ENCODE measurements around the gene ANXA6.

The ANXA6 gene

DNA sequence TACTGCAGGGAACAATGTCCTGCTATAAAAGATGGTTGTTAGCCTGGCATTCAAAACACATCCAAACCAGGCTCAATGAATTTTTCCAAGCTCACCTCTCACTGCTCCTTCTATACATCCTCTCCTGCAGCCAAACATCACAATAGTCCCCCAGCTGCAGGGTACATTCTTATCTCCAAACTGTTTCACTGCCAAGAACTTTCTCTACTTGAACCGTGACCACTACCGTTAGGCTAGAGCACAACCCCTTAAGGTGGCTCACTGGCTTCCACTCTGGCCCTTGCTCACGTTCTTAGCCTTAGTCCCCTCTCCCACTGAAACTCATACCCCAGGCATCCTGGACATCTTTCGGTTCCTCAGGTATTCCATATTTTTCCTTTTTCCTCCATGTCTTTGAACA lies 29.0 kb upstream of the ANXA6 start:
- DNase-seq (ENCODE audit: low spot score) = no peak
- H3K27ac ChIP-seq = no peak overlapping the region
- H3K4me3 ChIP-seq = no peak overlapping the region
- TF ChIP-seq, protein P1, sequence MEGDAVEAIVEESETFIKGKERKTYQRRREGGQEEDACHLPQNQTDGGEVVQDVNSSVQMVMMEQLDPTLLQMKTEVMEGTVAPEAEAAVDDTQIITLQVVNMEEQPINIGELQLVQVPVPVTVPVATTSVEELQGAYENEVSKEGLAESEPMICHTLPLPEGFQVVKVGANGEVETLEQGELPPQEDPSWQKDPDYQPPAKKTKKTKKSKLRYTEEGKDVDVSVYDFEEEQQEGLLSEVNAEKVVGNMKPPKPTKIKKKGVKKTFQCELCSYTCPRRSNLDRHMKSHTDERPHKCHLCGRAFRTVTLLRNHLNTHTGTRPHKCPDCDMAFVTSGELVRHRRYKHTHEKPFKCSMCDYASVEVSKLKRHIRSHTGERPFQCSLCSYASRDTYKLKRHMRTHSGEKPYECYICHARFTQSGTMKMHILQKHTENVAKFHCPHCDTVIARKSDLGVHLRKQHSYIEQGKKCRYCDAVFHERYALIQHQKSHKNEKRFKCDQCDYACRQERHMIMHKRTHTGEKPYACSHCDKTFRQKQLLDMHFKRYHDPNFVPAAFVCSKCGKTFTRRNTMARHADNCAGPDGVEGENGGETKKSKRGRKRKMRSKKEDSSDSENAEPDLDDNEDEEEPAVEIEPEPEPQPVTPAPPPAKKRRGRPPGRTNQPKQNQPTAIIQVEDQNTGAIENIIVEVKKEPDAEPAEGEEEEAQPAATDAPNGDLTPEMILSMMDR (IDR thresholded peaks at IDR 0.05) = no peak

DNA sequence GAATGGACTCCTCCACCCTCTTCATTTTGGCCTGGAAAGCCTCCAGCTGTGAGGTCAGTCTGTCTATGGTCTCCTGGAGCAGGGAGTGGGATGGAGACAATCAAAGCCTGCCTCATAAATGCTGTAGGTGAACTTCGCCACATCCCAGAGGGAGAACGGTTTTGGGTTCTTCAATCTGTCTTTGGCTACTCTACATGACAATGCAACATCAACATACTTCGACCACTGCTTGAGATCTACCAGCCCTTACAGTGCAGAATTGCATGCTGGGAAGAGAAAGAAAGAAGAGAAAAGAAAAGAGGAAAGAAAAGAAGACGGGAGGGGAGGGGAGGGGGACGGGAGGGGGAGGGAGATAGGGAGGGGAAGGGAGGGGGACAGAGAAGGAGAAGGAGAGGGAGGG lies 28.5 kb upstream of the ANXA6 start:
- TF ChIP-seq, protein P1 (IDR thresholded peaks at IDR 0.05) = no peak
- Histone ChIP-seq H3K4me3 (no peak overlapping the region), H3K27ac (no peak overlapping the region)
- no peak for DNase-seq (ENCODE audit: low spot score)

DNA sequence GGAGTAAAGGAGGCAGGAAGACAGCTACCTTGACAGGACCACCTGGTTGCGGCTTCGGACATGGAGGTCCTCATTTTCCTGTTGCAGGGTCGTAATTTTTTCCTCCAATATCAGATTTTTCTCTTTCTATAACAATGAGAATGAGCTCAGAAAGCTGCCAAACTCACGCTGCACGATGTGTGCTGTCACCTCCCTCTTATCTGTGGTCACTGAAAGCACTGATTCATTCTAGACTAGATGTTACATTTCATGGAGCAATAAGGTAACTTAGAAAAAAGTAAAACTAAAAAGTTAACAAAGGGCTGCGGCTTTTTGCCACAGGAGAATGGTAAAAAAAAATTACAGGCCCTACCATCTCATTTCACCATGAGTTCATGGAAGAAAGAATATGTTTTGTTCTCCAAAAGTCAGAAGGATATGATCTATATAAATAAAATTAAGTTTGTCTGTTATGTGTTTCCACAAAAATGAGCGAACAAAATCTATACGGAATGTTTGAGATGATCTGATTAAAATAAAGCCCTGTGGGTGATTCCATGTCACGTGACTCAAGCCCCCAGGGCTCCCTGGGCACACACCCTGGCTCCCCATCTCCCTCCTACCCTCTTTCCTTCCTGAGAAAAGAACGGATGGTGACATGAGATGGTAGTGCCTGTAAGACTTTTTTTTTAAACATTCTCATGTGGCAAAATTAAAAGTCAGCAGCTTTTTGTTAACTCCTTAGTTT lies 26.9 kb upstream of the ANXA6 start:
- Histone ChIP-seq H3K27ac (no peak overlapping the region), H3K4me3 (no peak overlapping the region)
- TF ChIP-seq, protein P1 (IDR thresholded peaks at IDR 0.05) = no peak
- no peak for DNase-seq (ENCODE audit: low spot score)

DNA sequence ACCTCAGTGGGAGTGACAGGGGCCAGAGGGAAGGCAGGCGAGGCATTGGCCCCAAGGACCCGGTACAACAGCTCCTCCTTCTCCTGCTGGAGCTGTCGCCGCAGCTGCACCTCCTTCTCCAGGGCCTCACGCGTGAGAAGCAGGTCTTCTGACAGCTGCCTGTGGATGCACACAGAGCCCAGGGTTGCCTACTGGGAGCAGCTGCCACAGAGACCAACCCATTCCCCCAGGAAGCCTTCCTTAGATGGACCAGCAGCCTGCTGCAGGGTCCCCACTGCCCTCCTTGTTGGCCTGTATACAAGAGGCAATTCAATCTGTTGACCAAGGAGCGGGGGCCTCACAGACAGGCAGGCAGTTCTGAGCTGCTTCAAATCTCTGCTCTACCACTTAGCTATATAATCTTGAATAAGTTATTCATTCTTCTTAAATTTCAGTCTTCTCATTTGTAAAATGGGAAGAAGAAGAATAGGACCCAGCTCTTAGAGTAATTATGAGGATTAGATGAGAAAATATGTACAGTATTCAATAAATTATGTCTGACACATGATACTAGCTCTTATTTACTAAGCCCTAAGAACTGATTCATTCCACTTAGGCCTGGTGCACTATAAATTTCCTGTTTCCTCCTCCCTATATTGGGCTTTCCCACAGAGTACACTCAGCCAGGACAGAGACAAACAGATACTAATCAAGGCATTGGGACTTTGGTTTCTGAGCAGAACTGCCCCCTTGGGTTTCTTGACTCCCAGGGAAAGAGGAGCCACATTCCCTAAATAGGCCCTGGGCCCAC lies 26.1 kb upstream of the ANXA6 start:
- no peak for DNase-seq (ENCODE audit: low spot score)
- TF ChIP-seq, protein P1 (IDR thresholded peaks at IDR 0.05) = no peak
- H3K27ac ChIP-seq = no peak overlapping the region

GRCh38 chr5:151182976-151183375 lies 25.4 kb upstream of the ANXA6 start:
- no peak overlapping the region for H3K27ac ChIP-seq
- DNase-seq (ENCODE audit: low spot score) = no peak

More for the DNA sequence above, 26.1 kb upstream of the ANXA6 start:
- no peak overlapping the region for H3K4me3 ChIP-seq

GRCh38 chr5:151182524-151182900 lies 24.9 kb upstream of the ANXA6 start:
- DNase-seq (ENCODE audit: low spot score) = no peak
- Histone ChIP-seq H3K4me3 (no peak overlapping the region), H3K27ac (no peak overlapping the region)
- TF ChIP-seq, protein P1 (IDR thresholded peaks at IDR 0.05) = no peak

More at GRCh38 chr5:151182976-151183375, 25.4 kb upstream of the ANXA6 start:
- no peak overlapping the region for H3K4me3 ChIP-seq
- TF ChIP-seq, protein P1 (IDR thresholded peaks at IDR 0.05) = no peak

Measured in coronary artery (tissue), 2 donors.